NCI-H1930 (cell line): ENCODE measurements around the gene C5AR1.
"Not testable (repeated sequence)": the region's sequence is repeated elsewhere in the genome, so short reads cannot be mapped to it uniquely, and the experiment has no call there.

Experiments used
- DNase-seq, 2 experiments: peaks; one replicate each; lab custom pipeline; 2025; lab: John Stamatoyannopoulos, UW

Gene C5AR1

DNA sequence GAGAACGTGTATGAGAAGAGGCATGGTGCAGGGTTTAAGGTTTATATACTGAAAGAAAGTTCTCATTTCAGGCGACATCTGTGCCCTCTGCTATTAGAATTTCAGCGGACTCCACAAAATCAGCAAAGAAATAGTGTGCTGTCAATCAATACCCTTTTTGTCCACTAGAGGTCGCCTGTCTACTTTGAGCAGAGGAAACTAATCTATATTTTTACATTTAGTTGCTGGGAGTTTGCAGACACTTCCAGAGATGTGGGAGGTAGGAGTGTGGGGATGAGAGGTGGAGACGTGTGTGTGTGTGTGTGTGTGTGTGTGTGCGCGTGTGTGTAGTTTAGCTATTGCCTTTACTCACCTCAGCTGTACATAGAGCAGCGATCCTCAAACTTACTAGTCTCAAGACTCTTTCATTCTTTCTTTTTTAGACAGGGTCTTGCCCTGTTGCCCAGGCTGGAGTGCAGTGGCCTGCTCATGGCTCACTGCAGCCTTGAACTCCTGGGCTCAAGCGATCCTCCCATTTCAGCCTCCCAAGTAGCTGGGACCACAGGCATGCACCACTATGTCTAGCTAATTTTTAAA lies 25.2 kb upstream of the C5AR1 start:
- DNase-seq, result peak in 1 of 2 experiments; percentile 54

DNA sequence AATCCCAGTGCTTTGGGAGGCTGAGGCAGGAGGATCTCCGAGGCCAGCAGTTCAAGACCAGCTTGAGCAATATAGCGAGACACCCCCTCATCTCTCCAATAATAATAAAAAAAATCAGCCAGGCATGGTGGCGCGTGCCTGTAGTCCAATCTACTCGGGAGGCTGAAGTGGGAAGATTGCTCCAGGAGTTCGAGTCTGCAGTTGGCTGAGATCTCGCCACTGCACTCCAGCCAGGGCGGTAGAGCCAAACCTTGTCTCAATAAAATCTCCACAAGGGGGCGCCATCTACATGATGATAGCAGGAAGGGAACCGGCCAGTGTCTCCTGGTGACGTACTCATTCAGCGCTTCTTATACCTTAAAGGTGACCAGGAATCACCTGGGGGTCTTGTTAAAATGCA lies 13.6 kb upstream of the C5AR1 start:
- peak; percentile 78 to 92 for DNase-seq

DNA sequence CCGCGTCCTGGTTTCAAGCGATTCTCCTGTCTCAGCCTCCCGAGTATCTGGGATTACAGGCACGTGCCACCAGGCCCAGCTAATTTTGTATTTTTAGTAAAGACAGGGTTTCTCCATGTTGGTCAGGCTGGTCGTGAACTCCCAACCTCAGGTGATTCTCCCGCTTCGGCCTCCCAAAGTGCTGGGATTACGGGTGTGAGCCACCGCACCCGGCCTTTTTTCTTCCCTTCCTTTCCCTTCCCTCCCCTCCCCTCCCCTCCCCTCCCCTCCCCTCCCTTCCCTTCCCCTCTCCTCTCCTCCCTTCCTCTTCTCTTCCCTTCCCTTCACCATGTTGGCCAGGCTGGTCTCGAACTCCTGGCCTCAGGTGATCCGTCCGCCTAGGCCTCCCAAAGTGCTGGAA lies 8.8 kb upstream of the C5AR1 start:
- not testable (repeated sequence) for DNase-seq

DNA sequence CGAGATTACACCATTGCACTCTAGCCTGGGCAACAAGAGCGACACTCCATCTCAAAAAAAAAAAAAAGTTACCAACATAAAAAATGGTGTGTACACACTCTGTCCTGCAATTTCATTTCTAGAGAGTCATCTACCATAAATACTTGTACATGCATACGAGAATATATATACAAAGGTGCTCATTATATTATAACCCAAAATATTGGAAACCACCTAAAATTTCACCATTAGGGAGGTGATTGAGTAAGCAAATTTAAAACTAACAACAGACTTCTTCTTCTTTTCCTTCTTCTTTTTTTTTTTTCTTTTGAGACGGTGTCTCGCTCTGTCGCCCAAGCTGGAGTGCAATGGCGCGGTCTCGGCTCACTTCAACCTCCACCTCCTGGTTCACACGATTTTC lies 7.4 kb upstream of the C5AR1 start:
- DNase-seq, result no peak

DNA sequence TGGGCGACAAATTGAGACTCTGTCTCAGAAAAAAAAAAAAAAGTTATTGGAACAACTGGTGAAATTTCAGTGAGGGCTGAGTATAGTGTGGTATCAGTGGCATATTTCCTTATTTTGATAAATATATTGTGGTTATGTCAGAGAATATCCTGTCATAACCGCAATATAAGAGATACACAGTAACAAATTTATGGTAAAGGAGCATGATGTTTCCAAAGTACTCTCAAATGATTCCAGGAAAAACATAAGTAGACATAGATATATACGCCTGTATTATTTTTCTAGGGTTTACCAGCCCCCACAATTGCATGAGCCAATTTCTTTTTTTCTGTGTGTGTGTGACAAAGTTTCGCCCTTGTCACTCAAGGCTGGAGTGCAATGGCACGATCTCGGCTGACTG lies 5.7 kb upstream of the C5AR1 start:
- no peak for DNase-seq

DNA sequence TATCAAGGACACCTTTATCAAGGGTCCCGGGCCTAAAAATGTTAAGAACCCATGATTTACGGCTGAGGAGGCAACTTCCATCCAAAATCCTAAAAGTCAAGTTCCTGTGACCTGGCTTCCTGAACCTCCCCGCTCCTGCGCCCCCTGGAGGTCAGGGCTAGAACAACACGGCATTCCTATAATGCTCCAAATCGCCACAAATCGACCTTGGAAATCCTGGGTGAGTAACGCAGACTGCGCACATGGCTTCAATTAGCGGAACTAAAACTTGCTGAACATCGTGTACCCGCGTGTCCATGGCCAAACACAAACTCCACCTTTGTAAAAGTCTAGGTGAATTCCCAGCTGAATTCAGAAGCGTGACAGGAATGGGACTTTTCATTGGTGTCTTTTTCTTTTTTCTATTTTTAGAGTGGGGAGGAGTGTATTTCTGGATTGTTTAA lies 4.3 kb upstream of the C5AR1 start:
- peak in 1 of 2 experiments; percentile 57 for DNase-seq

DNA sequence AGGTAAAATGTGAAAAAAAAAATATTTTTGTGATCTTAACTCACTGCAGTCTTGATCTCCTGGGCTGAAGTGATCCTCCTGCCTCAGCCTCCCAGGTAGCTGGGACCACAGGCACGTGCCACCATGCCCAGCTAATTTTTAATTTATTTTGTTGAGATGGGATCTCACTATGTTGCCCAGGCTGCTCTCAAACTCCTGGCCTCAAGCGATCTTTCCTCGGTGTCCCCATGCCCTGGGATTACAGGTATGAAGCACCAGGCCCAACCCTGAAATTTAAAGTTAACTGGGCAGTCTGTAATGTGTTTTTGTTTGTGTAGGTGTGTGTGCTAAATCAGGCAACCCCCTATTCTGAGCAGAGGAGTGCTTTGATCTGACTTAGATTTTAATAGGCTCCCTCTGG lies 3.4 kb upstream of the C5AR1 start:
- no peak for DNase-seq

DNA sequence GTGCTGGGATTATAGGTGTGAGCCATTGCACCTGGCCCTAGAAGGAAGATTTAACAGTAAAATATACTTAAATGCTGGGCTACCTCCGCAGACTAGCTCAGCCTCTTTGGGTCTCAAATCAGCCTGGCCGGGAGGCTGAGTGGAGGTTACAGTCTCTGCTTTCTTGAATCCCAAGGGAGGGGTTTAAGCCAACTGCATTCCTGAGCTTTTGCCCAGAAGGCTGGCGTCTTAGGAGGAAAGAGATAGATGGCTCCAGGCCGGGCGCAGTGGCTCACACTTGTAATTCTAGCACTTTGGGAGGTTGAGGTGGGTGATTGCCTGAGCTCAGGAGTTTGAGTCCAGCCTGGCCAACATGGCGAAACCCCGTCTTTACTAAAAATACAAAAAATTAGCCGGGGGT lies 623 bp upstream of the C5AR1 start:
- DNase-seq, result no peak

DNA sequence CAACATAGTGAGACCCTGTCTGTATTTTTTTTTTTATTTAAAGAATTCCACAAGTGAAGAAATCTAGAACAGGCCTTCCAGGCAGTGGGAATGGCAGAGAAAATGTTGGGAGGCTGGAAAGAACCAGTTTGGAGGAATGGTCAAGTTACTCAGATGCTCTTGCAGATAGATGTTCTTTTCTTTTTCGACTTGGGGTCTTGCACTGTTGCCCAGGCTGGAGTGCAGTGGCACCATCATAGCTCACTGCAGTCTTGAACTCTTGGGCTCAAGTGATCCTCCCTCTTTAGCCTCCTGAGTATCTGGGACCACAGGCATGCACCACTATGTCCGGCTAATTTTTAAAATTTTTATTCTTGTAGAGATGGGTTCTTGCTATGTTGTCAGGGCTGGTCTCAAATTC lies 662 bp downstream of the C5AR1 start:
- no peak for DNase-seq

DNA sequence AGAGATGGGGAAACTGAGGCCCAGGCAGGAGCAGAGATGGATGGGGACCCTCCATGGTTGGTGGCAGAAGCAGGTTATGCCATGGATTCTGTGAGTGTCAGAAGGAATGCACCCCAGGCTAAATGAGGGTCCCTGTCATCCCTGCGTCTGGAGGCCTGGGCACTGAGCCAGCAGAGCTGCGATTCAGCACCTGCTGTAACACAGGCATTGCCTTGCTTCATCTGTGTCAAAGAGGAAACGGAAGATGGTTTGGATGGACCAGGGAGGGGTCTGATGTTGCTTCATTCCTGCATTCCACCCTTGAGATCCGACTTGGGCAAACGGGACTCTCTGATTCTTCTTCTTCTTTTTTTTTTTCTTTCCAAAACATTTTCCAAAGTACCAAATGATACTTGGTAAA lies 1.2 kb downstream of the C5AR1 start:
- no peak for DNase-seq

DNA sequence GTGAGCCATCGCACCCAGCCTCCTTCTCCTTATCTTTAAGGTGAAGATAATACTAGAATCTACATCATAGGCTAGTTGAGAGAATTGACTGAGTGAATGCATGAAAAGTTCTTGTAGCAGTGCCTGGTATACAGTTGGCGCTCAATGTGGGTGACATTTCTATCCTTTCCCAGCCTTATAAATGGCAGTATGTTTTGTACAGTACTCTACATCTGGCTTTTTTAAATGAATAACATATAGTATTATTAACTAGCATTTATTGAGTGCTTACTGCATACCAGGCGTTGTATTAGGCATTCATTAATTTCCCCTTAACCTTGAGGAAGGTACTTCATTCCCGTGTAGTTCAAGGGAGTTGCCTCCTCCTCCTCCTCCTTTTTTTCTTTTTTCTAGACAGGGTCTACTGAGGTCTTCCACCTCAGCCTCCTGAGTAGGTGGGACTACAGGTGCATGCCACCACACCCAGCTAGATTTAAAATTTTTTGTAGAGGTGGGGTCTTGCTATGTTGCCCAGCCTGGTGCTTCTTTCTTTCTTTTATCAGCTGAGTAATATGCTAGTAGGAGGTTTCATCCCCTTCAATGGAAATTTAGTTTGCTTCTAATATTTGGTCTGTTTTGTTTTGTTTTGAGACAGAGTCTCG lies 2.8 kb downstream of the C5AR1 start:
- DNase-seq, result no peak

DNA sequence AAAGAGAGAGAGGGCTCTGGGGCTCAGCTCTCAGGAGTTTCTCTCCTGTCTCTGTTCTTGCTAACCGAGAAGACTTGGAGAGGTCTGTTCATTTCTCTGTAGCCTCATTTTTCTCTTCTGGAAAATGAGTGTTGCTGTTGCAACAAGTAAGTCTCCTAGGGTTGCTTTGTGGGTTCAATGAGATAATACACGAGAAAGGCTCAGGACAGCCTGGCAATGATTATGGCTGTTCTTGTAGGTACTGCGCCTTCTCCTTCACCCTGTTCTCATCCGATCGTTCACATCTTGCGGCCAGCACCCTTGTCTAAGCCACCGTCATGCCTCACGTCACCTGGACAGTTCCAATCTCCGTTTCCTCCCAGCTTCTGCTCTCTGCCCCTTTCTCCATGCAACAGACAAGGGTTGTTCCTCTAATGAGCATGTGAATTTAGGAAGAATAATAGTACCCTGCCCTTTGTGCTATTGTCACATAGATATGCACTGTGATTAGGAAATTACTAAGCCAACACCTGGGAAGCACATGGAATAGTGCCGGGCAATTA lies 4.2 kb downstream of the C5AR1 start:
- no peak for DNase-seq

DNA sequence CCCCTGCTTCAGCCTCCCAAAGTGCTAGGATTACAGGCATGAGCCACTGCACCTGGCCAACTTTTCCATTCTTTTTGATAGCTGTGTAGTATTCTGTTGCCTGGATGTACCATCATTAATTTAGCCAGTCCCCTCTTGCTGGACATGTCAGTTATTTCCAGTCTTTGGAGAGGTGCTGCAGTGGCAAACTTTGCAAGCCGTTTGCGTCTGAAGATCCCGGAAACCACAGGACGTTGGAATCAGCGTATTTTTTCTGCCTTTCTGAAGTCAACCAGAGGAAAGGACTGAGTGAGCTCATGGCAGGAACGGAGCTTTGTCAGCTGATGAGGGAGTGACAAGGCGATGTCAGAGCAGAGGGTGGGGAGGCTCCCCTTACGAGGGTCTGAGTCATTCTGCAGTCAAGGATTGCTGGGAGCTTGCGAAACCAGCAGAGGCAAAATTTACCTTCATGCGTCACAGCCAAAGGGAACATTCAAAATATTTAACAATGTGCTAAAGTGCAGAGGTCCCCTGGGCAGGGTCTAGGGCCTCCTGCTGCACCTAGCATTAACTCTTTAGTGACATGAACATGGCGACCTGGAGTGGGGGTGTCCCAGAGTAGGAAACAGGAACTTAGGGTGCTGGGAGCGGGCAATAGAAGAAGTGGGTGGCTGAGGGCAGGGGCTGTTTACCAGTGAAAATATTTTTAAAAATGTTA lies 5.6 kb downstream of the C5AR1 start:
- peak in 1 of 2 experiments; percentile 29 for DNase-seq

DNA sequence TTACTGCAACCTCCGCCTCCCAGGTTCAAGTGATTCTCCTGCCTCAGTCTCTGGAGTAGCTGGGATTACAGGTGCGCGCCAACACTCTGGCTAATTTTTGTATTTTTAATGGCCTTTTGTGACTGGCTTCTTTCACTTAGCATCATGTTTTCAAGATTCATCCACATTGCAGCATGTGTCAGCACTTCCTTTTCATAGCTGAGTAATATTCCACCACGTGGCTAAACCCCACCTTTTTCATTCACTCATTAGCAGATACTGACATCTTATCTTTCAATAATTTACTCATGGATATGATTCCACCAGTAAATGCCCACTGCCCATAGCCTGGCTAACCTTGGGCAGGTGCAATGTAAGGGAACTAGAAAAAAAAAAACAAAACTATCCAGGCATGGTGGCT lies 6.9 kb downstream of the C5AR1 start:
- DNase-seq, result no peak

DNA sequence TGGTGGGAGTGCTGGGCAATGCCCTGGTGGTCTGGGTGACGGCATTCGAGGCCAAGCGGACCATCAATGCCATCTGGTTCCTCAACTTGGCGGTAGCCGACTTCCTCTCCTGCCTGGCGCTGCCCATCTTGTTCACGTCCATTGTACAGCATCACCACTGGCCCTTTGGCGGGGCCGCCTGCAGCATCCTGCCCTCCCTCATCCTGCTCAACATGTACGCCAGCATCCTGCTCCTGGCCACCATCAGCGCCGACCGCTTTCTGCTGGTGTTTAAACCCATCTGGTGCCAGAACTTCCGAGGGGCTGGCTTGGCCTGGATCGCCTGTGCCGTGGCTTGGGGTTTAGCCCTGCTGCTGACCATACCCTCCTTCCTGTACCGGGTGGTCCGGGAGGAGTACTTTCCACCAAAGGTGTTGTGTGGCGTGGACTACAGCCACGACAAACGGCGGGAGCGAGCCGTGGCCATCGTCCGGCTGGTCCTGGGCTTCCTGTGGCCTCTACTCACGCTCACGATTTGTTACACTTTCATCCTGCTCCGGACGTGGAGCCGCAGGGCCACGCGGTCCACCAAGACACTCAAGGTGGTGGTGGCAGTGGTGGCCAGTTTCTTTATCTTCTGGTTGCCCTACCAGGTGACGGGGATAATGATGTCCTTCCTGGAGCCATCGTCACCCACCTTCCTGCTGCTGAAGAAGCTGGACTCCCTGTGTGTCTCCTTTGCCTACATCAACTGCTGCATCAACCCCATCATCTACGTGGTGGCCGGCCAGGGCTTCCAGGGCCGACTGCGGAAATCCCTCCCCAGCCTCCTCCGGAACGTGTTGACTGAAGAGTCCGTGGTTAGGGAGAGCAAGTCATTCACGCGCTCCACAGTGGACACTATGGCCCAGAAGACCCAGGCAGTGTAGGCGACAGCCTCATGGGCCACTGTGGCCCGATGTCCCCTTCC lies 10.5 kb downstream of the C5AR1 start:
- DNase-seq, result no peak

DNA sequence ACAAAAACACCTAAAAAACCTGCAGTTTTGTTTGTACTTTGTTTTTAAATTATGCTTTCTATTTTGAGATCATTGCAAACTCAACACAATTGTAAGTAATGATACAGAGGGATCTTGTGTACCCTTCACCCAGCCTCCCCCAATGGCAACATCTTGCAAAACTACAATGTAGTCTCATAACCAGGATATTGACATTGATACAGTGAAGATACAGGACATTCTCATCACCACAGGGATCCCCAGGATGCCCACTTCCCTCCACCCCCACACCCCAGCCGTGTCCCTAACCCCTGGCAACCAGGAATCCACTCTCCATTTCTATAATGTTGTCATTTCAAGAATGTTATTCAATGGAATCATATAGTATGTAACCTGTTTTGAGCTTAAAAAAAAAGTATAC lies 12.0 kb downstream of the C5AR1 start:
- no peak for DNase-seq

DNA sequence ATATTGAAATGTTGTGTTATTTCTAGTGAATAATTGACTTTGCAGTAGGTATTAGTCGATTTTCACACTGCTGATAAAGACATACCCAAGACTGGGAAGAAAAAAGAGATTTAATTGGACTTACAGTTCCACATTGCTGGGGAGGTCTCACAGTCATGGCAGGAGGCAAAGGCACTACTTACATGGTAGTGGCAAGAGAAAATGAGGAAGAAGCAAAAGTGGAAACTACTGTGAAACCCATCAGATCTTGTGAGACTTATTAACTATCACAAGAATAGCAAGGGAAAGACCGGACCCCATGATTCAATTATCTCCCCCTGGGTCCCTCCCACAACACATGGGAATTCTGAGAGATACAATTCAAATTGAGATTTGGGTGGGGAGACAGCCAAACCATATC lies 12.4 kb downstream of the C5AR1 start:
- no peak for DNase-seq

DNA sequence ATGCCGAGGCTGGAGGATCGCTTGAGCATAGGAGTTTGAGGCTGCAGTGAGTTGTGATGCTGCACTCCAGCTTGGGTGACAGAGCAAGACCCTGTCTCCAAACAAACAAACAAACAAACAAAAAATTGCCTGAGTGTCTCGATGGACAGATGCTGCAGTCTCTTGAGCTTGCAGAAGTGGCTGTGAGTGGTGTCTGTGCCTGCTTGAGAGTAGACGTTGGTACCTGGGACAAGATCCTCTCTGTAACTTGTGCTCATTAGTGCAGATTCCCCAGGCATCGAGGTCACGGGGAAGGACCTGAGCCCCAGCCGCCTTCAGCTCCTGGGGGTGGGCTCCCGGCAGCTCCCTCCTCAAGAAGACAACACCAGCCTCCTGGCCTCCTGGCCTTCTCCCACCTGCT lies 13.7 kb downstream of the C5AR1 start:
- DNase-seq, result no peak

DNA sequence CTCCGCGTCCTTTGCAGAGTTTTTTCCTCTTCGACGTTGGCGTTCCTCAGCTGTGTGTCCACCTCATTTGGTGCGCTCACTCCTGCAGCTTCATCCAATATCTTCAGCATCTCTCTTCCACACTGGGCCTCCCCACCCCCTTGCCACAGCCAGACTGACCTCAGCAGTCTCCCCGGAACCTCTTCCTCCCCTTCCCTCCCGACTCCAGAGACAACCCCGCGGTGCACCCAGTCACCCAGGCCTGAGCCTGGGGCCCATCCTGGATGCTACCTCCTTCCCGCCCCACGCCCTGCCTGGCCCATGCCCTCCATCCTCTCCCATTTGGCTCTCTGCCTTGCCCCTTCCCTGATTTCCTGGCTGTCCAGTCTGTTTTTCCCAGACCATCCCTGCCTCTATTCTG lies 14.2 kb downstream of the C5AR1 start:
- DNase-seq, result no peak

DNA sequence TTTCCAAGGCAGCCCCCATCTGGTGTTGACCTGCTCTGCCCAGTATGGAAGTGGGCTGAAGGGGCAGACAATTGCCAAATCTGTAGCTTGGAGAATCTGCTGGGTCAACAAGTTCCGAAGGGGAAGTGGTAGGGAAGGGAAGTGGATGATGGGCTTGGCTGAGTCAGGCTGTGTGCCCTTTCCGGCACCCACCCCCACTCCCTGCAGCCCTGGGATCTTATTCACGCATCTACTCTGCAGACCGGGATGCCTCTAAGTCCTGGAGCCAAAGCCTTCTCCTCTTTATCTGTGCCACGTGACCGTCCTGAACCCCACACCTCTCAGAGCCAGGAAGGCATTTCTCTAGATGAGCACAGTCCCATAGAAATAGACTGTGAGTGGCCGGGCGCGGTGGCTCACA lies 14.8 kb downstream of the C5AR1 start:
- no peak for DNase-seq

DNA sequence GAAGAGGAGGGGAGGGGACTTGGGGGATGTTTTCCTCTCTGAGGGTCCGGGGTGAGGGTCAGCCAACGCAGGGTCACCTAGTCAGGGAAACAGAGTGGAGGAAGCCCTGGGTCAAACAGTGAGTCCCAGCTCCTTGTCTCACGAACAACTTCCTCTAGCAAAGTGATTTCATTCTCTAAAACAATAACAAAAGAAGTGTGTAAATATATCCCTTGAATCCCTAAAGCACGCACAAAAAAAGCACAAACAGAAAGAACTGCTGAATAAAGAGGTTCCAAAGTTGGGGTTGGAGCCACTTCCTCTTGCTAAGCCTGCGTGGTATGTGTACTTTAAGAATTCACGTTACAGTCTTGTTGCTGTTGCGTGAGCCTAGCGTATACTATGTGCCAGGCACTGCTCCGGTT lies 20.8 kb downstream of the C5AR1 start:
- DNase-seq, result no peak

DNA sequence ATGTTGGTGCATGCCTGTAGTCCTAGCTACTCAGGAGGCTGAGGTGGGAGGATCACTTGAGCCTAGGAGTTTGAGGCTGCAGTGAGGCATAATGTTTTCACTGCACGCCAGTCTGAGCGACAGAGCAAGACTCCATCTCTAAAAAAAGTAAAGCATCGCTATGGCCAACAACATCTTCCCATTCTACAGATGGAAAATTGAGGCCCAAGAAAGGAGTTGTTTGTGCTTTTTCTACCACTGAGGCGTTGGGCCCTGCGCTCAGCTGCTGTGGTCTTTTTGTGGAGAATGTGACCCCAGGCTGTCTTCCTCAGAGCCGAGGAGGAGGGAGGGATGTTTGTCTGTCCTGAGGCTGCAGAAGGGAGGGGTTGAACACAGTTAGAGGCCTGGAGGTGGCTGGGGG lies 21.8 kb downstream of the C5AR1 start:
- no peak for DNase-seq
